Renal cortical epithelial cell (primary cell): ENCODE measurements around the gene C15orf39. TPM values are rescaled to one million over a fixed set of nuclear protein-coding genes. Genes with fewer than 3 reads are reported as not detected.
A peak's percentile ranks its signal among the peaks of the same experiment; 100 is the strongest.
"Not testable (repeated sequence)": the region's sequence is repeated elsewhere in the genome, so short reads cannot be mapped to it uniquely, and the experiment has no call there.

Experiments used
- DNase-seq: peaks from one replicate; pipeline ENCODE4 v3.0.0-alpha.2; 2011; ENCODE audit warnings: low read depth
- total RNA-seq: library from RNA; depleted of rRNA; stranded (reverse); fragments of >200 nt; gene quantifications from 2 replicates; pipeline ENCODE4 v1.2.3, GENCODE V29; 2014

C15orf39 gene
- 1.4 and 8.3 TPM in 2 replicates for total RNA-seq

GRCh38 chr15:75201616-75202250, at the start of gene C15orf39:
C15orf39 (plus strand) TSS chr15:75201882; CDS start chr15:75206049, 4,167 bp downstream.
- peak; percentile 40 for DNase-seq

GRCh38 chr15:75152382-75153079, 49.2 kb upstream of the C15orf39 start:
- DNase-seq, result no peak

GRCh38 chr15:75153087-75153486, 48.6 kb upstream of the C15orf39 start:
- peak; percentile 21 for DNase-seq

GRCh38 chr15:75153565-75154276, 48.0 kb upstream of the C15orf39 start:
- no peak for DNase-seq

- no peak for DNase-seq
Measured at GRCh38 chr15:75154461-75155062, 47.1 kb upstream of the C15orf39 start.

- peak; percentile 70 for DNase-seq
Measured at GRCh38 chr15:75156326-75157215, 45.1 kb upstream of the C15orf39 start.

- DNase-seq, result no peak
Measured at GRCh38 chr15:75158402-75158801, 43.3 kb upstream of the C15orf39 start.

GRCh38 chr15:75159244-75159643, 42.4 kb upstream of the C15orf39 start:
- no peak for DNase-seq

GRCh38 chr15:75161106-75161916, 40.4 kb upstream of the C15orf39 start:
- DNase-seq, result no peak

GRCh38 chr15:75161917-75162414, 39.7 kb upstream of the C15orf39 start:
- no peak for DNase-seq

GRCh38 chr15:75163150-75163564, 38.5 kb upstream of the C15orf39 start:
- DNase-seq, result no peak

GRCh38 chr15:75164625-75165350, 36.9 kb upstream of the C15orf39 start:
- DNase-seq, result no peak

GRCh38 chr15:75166489-75167063, 35.1 kb upstream of the C15orf39 start:
- DNase-seq, result not testable (repeated sequence)

GRCh38 chr15:75167588-75168350, 33.9 kb upstream of the C15orf39 start:
- no peak for DNase-seq

GRCh38 chr15:75168374-75168773, 33.3 kb upstream of the C15orf39 start:
- DNase-seq, result no peak

GRCh38 chr15:75170203-75170602, 31.5 kb upstream of the C15orf39 start:
- DNase-seq, result no peak

GRCh38 chr15:75170711-75171341, 30.9 kb upstream of the C15orf39 start:
- DNase-seq, result peak; percentile 18

- peak; percentile 63 for DNase-seq
Measured at GRCh38 chr15:75171408-75171807, 30.3 kb upstream of the C15orf39 start.
